HepG2 (cell line): ENCODE results near the gene PGGT1B. TPM values are rescaled to one million over a fixed set of nuclear protein-coding genes. Genes with fewer than 3 reads are reported as not detected.

Experiments used
- FOSL1 ChIP-seq: sonication (generic); formaldehyde crosslinking; IDR thresholded peaks from 2 replicates; pipeline ENCODE4 v1.9.0; 2021; ENCODE audit warnings: missing genetic modification reagents, borderline replicate concordance
- FOXP1 ChIP-seq, 2 experiments: fragments of 450-650 bp in 1 of 2; IDR thresholded peaks; 2 replicates each; pipeline ENCODE4 v1.6.1; 2017 to 2018; ENCODE audit warnings: antibody characterized with exemption in 1 of 2
- HES4 ChIP-seq: sonication (generic); formaldehyde crosslinking; IDR thresholded peaks from 2 replicates; pipeline ENCODE4 v1.9.0; 2021; ENCODE audit warnings: mild to moderate bottlenecking, missing genetic modification reagents, borderline replicate concordance
- ISL2 ChIP-seq: sonication (generic); formaldehyde crosslinking; IDR thresholded peaks from 2 replicates; pipeline ENCODE4 v1.5.0; 2020; ENCODE audit warnings: missing genetic modification reagents
- KAT8 ChIP-seq: IDR thresholded peaks from 2 replicates; pipeline ENCODE4 v1.6.1; 2016; ENCODE audit warnings: missing genetic modification reagents, missing compliant biosample characterization
- KDM6A ChIP-seq: IDR thresholded peaks from 2 replicates; pipeline ENCODE4 v1.6.1; 2016; ENCODE audit warnings: low read depth
- MAF1 ChIP-seq: sonication (generic); formaldehyde crosslinking; IDR thresholded peaks from 2 replicates; pipeline ENCODE4 v1.5.0; 2020; ENCODE audit warnings: missing genetic modification reagents, borderline replicate concordance
- PBX2 ChIP-seq: IDR thresholded peaks from 2 replicates; pipeline ENCODE4 v1.6.1; 2016; ENCODE audit warnings: control low read depth
- RNF2 ChIP-seq: fragments of 450-650 bp; conservative IDR thresholded peaks from 2 replicates; pipeline ENCODE4 v1.6.1; 2016; ENCODE audit warnings: low read depth
- SMARCC2 ChIP-seq: fragments of 450-650 bp; IDR thresholded peaks from 2 replicates; pipeline ENCODE4 v1.6.1; 2017; ENCODE audit warnings: antibody characterized with exemption, mild to moderate bottlenecking
- TAF15 ChIP-seq: fragments of 200-400 bp; formaldehyde crosslinking; IDR thresholded peaks from one replicate; pipeline ENCODE4 v1.6.1; 2018; ENCODE audit warnings: mild to moderate bottlenecking, low read depth, low read length; ENCODE audit not compliant: poor library complexity, severe bottlenecking
- TRIM24 ChIP-seq: sonication (generic); formaldehyde crosslinking; IDR thresholded peaks from 2 replicates; pipeline ENCODE4 v1.8.0; 2022; ENCODE audit warnings: mild to moderate bottlenecking, missing genetic modification reagents
- ZNF10 ChIP-seq: sonication (generic); formaldehyde crosslinking; IDR thresholded peaks from 2 replicates; pipeline ENCODE4 v1.4.0; 2020; ENCODE audit warnings: mild to moderate bottlenecking, low read depth, missing genetic modification reagents, borderline replicate concordance
- ZNF207 ChIP-seq: fragments of 450-650 bp; IDR thresholded peaks from 2 replicates; pipeline ENCODE4 v1.6.1; 2016; ENCODE audit warnings: antibody characterized with exemption, borderline replicate concordance
- ZNF280B ChIP-seq: sonication (generic); formaldehyde crosslinking; IDR thresholded peaks from 2 replicates; pipeline ENCODE4 v1.5.0; 2020; ENCODE audit warnings: missing genetic modification reagents, mild to moderate bottlenecking, borderline replicate concordance
- ZNF550 ChIP-seq: sonication (generic); formaldehyde crosslinking; IDR thresholded peaks from 2 replicates; pipeline ENCODE4 v1.4.0; 2020; ENCODE audit warnings: mild to moderate bottlenecking, missing genetic modification reagents, borderline replicate concordance
- ZNF558 ChIP-seq: sonication (generic); formaldehyde crosslinking; IDR thresholded peaks from 2 replicates; pipeline ENCODE4 v1.9.0; 2022; ENCODE audit warnings: mild to moderate bottlenecking, missing genetic modification reagents, borderline replicate concordance
- ZNF761 ChIP-seq: sonication (generic); formaldehyde crosslinking; conservative IDR thresholded peaks from 2 replicates; pipeline ENCODE4 v1.4.0; 2020; ENCODE audit warnings: mild to moderate bottlenecking, missing genetic modification reagents
- ZSCAN20 ChIP-seq: sonication (generic); formaldehyde crosslinking; IDR thresholded peaks from 2 replicates; pipeline ENCODE4 v1.4.0; 2020; ENCODE audit warnings: missing genetic modification reagents, mild to moderate bottlenecking, borderline replicate concordance
- polyA plus RNA-seq, 8 experiments: library from polyadenylated mRNA; depleted of rRNA in 3 of 8; stranded (reverse) in 7 of 8; unstranded in 1 of 8; fragments of >200 nt; fragmentation: Illumina TruSeq in 4 of 8; extraction: Trizol in 4 of 8; gene quantifications; 2 replicates each; pipeline versions ENCODE4 v1.2.1 to v1.2.3, GENCODE V29; 2011 to 2016; ENCODE audit warnings: low read depth in 4 of 8, missing spikeins in 1 of 8, mixed read lengths in 1 of 8; ENCODE audit not compliant: insufficient read depth in 1 of 8
- total RNA-seq, 5 experiments: library from RNA; depleted of rRNA; stranded (reverse); fragments of >200 nt; fragmentation: Illumina TruSeq; extraction: Trizol; gene quantifications; 2 replicates each; pipeline ENCODE4 v1.2.3, GENCODE V29; 2016; ENCODE audit warnings: low read depth in 1 of 5
- TF ChIP-seq, protein P1 (sequence below): sonication (generic); formaldehyde crosslinking; IDR thresholded peaks from 2 replicates; pipeline ENCODE4 v1.5.1; 2020; ENCODE audit warnings: mild to moderate bottlenecking, missing genetic modification reagents, borderline replicate concordance
- TF ChIP-seq, protein P2 (sequence below): sonication (generic); formaldehyde crosslinking; IDR thresholded peaks from 2 replicates; pipeline ENCODE4 v1.4.0; 2020; ENCODE audit warnings: mild to moderate bottlenecking, missing genetic modification reagents, borderline replicate concordance
- TF ChIP-seq, protein P3 (sequence below): sonication (generic); formaldehyde crosslinking; IDR thresholded peaks from 2 replicates; pipeline ENCODE4 v1.4.0; 2020; ENCODE audit warnings: missing genetic modification reagents

Gene PGGT1B
- total and polyA plus RNA-seq, 2 of the 13 experiments (the other 11 are each of a cell fraction or from before 2014, with no cell fraction given): 2.4 to 42.7 TPM

GRCh38 chr5:115262321-115263077 lies at the start of gene PGGT1B (continued):
- TF ChIP-seq ZNF761 (CRISPR knock-in tag) (peak; percentile 58; the same call in 1 of the 2 replicates), ZNF550 (CRISPR knock-in tag) (no peak), KAT8 (CRISPR knock-in tag) (peak; percentile 98), ZNF558 (no peak), FOSL1 (CRISPR knock-in tag) (no peak), ZSCAN20 (CRISPR knock-in tag) (no peak), MAF1 (CRISPR knock-in tag) (no peak), ISL2 (CRISPR knock-in tag) (peak; percentile 63; the same call in 1 of the 2 replicates), TRIM24 (no peak), PBX2 (CRISPR knock-in tag) (no peak), ZNF207 (no peak), ZNF10 (CRISPR knock-in tag) (no peak), HES4 (CRISPR knock-in tag) (no peak; the same call in 1 of the 2 replicates), FOXP1 (IDR thresholded peaks at IDR 0.05) (no peak), FOXP1 (CRISPR knock-in tag; IDR thresholded peaks at IDR 0.05) (no peak), TAF15 (no peak), KDM6A (CRISPR knock-in tag) (no peak), SMARCC2 (no peak), RNF2 (0 out of 2 replicates have a peak, but pooled peaks have one; percentile 62), ZNF280B (CRISPR knock-in tag) (peak; percentile 90)
- TF ChIP-seq, protein P1, sequence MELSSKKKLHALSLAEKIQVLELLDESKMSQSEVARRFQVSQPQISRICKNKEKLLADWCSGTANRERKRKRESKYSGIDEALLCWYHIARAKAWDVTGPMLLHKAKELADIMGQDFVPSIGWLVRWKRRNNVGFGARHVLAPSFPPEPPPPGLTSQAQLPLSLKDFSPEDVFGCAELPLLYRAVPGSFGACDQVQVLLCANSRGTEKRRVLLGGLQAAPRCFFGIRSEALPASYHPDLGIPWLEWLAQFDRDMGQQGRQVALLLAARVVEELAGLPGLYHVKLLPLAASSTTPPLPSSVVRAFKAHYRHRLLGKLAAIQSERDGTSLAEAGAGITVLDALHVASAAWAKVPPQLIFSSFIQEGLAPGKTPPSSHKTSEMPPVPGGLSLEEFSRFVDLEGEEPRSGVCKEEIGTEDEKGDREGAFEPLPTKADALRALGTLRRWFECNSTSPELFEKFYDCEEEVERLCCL: no peak
- TF ChIP-seq, protein P2, sequence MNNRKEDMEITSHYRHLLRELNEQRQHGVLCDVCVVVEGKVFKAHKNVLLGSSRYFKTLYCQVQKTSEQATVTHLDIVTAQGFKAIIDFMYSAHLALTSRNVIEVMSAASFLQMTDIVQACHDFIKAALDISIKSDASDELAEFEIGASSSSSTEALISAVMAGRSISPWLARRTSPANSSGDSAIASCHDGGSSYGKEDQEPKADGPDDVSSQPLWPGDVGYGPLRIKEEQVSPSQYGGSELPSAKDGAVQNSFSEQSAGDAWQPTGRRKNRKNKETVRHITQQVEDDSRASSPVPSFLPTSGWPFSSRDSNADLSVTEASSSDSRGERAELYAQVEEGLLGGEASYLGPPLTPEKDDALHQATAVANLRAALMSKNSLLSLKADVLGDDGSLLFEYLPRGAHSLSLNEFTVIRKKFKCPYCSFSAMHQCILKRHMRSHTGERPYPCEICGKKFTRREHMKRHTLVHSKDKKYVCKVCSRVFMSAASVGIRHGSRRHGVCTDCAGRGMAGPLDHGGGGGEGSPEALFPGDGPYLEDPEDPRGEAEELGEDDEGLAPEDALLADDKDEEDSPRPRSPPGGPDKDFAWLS (CRISPR knock-in tag): no peak
- TF ChIP-seq, protein P3, sequence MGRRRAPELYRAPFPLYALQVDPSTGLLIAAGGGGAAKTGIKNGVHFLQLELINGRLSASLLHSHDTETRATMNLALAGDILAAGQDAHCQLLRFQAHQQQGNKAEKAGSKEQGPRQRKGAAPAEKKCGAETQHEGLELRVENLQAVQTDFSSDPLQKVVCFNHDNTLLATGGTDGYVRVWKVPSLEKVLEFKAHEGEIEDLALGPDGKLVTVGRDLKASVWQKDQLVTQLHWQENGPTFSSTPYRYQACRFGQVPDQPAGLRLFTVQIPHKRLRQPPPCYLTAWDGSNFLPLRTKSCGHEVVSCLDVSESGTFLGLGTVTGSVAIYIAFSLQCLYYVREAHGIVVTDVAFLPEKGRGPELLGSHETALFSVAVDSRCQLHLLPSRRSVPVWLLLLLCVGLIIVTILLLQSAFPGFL: no peak
